ENCODE results near the gene DNAAF9.
A peak's percentile ranks its signal among the peaks of the same experiment; 100 is the strongest.
"Not testable (repeated sequence)": the region's sequence is repeated elsewhere in the genome, so short reads cannot be mapped to it uniquely, and the experiment has no call there.

Gene DNAAF9

DNA sequence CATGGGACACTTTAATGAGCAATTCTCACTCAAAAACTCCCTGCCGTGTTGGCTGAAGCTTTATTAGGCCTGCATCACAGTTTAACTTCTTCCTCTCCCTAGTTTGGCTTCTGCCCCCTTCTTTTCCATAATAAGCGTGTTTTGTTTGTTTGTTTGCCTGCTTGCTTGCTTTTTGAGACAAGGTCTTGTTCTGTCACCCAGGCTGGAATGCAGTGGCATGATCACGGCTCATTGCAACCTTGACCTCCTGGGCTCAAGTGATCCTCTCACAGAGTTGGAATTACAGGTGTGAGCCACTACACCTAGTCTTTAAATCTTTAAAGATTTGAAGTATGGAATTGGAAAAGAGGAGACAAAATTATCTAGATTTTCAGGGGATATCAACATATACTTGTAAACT is 25.4 kb upstream of the DNAAF9 start:
- Histone ChIP-seq H3K36me3 (ENCODE audit: control insufficient read depth, insufficient read depth, low read length) (no peaks in the 10 kb centered on the region), H3K4me3 (replicated peaks; ENCODE audit: low read depth, low read length) (no peak overlapping the region), H3K27me3 (replicated peaks; ENCODE audit: control insufficient read depth, insufficient read depth, low read length) (no peaks in the 10 kb centered on the region)
- TF ChIP-seq, protein P1, sequence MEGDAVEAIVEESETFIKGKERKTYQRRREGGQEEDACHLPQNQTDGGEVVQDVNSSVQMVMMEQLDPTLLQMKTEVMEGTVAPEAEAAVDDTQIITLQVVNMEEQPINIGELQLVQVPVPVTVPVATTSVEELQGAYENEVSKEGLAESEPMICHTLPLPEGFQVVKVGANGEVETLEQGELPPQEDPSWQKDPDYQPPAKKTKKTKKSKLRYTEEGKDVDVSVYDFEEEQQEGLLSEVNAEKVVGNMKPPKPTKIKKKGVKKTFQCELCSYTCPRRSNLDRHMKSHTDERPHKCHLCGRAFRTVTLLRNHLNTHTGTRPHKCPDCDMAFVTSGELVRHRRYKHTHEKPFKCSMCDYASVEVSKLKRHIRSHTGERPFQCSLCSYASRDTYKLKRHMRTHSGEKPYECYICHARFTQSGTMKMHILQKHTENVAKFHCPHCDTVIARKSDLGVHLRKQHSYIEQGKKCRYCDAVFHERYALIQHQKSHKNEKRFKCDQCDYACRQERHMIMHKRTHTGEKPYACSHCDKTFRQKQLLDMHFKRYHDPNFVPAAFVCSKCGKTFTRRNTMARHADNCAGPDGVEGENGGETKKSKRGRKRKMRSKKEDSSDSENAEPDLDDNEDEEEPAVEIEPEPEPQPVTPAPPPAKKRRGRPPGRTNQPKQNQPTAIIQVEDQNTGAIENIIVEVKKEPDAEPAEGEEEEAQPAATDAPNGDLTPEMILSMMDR (IDR thresholded peaks at IDR 0.05; ENCODE audit: insufficient read depth, low read length, poor library complexity, severe bottlenecking), result no peak
- DNase-seq (ENCODE audit: extremely low read depth, insufficient read length), result no peak

DNA sequence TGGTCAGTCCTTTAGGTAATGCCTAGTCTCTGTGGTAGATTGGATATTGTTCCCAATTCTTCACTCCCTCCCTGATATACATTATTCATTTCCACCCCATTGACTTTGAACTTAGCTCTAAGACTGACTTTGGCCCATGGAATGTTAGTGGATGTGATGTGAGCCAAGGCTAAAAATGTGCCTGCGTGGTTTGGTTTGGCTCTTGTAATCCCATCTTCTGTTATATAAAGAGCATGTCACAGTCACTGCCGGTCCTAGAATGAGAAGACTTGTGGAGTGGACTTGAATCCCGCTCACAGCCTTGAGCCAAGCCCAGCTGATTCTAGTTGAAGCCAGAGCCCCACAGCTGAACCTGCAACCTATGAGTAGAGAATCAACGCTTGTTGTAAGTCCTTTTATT is 23.6 kb upstream of the DNAAF9 start:
- Histone ChIP-seq H3K36me3 (ENCODE audit: control insufficient read depth, insufficient read depth, low read length) (no peaks in the 10 kb centered on the region), H3K4me3 (replicated peaks; ENCODE audit: low read depth, low read length) (no peak overlapping the region), H3K27me3 (replicated peaks; ENCODE audit: control insufficient read depth, insufficient read depth, low read length) (no peaks in the 10 kb centered on the region)
- TF ChIP-seq, protein P1 (IDR thresholded peaks at IDR 0.05; ENCODE audit: insufficient read depth, low read length, poor library complexity, severe bottlenecking), result no peak
- DNase-seq (ENCODE audit: extremely low read depth, insufficient read length), result no peak

DNA sequence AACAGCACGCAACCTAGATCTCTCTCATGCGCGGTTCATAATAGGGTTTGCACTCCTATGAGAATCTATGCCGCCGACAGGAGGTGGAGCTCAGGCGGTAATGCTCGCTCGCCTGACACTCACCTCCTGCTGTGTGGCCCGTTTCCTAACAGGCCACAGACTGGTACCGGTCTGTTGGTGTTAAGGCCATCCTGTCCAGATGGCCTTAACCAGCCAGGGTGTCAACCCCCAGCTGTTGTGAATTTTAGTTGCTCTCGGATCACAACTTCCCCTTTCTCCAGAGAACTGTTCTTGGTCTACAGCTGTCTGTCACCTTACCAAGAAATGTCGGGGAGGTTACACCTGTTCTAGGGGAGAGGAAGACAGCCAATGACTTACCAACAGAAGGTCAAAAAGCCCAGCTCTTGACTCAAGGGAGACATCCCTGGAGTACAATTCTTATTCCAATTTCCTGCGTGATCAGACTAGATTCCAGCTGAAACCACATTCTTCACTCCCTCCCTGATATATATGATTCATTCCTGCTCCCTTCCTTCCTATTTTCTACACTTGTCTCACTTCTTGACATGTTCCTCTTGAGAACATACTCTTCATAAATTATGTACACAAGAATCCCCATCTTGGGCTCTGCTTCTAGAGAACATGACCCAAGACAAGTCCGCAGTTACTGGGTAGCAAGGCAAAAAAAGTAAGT is 23.1 kb upstream of the DNAAF9 start:
- DNase-seq (ENCODE audit: extremely low read depth, insufficient read length), result peak; percentile 50
- H3K27me3 ChIP-seq (replicated peaks; ENCODE audit: control insufficient read depth, insufficient read depth, low read length), result no peaks in the 10 kb centered on the region
- TF ChIP-seq, protein P1 (IDR thresholded peaks at IDR 0.05; ENCODE audit: insufficient read depth, low read length, poor library complexity, severe bottlenecking), result no peak

DNA sequence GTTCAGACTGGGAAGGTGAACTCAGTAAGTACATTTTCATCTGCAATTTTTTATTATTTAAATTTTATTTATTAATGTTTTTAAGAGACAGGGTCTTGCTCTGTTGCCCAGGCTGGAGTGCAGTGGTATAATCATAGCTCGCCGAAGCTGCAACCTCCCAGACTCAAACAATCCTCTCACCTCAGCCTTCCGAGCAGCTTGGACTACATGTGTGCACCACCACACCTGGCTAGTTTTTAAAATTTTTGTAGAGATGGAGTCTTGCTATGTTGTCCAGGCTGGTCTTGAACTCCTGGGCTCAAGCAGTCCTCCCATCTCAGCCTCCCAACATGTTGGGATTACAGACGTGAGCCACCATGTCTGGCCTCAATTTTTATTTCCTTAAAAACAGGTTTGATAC is 19.3 kb upstream of the DNAAF9 start:
- not testable (repeated sequence) for H3K27me3 ChIP-seq (replicated peaks; ENCODE audit: control insufficient read depth, insufficient read depth, low read length); H3K36me3 ChIP-seq (ENCODE audit: control insufficient read depth, insufficient read depth, low read length); DNase-seq (ENCODE audit: extremely low read depth, insufficient read length)

More for the DNA sequence above, 23.1 kb upstream of the DNAAF9 start:
- Histone ChIP-seq H3K36me3 (ENCODE audit: control insufficient read depth, insufficient read depth, low read length) (no peaks in the 10 kb centered on the region), H3K4me3 (replicated peaks; ENCODE audit: low read depth, low read length) (no peak overlapping the region)

DNA sequence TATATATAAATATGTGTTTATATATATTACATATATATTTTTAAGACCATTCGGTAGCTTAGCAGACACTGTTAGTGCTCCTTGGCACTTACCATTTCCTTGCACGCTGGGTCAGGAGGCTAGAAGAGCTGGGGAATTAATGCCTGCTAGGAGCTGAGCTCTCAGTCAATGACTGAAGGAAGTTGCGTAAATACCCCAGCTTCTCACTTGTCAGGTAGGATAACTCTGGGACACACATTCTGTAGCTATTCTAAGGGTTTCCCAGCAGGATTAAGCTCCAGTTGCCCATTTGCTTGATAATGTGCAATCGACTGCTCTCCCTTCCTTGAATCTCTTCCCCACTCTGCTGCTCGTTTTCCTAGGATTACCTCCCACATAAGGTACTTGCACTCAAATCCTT is 15.7 kb upstream of the DNAAF9 start:
- TF ChIP-seq, protein P1 (IDR thresholded peaks at IDR 0.05; ENCODE audit: insufficient read depth, low read length, poor library complexity, severe bottlenecking), result no peak
- no peak for DNase-seq (ENCODE audit: extremely low read depth, insufficient read length)
- Histone ChIP-seq H3K36me3 (ENCODE audit: control insufficient read depth, insufficient read depth, low read length) (no peaks in the 10 kb centered on the region), H3K4me3 (replicated peaks; ENCODE audit: low read depth, low read length) (no peak overlapping the region), H3K27me3 (replicated peaks; ENCODE audit: control insufficient read depth, insufficient read depth, low read length) (no peaks in the 10 kb centered on the region)

More for the DNA sequence above, 19.3 kb upstream of the DNAAF9 start:
- not testable (repeated sequence) for H3K4me3 ChIP-seq (replicated peaks; ENCODE audit: low read depth, low read length)

DNA sequence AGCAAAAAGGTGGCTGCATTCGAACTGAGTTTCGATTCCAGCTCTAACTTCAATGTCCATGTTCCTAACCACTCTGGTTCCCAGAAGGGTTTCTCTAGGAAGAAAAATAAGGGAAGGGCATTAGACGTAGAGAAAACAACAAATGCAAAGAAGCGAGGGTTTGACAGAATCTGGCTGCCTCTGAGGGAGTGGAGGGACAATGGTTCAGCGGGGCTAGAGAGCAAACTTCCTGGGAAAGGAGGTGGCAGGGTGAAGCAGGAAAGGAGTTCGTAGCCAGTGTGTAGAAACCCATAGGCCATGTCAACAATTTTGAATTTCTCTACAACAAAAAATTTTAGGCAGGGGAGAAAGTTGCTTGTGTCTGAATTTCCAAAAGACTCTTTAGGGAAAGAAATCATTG is 14.5 kb upstream of the DNAAF9 start:
- Histone ChIP-seq H3K36me3 (ENCODE audit: control insufficient read depth, insufficient read depth, low read length) (no peaks in the 10 kb centered on the region), H3K4me3 (replicated peaks; ENCODE audit: low read depth, low read length) (no peak overlapping the region), H3K27me3 (replicated peaks; ENCODE audit: control insufficient read depth, insufficient read depth, low read length) (no peaks in the 10 kb centered on the region)
- TF ChIP-seq, protein P1 (IDR thresholded peaks at IDR 0.05; ENCODE audit: insufficient read depth, low read length, poor library complexity, severe bottlenecking), result no peak
- DNase-seq (ENCODE audit: extremely low read depth, insufficient read length), result no peak
